Loucy (cell line): ENCODE results near the gene SUMO2.

Experiments
- CTCF ChIP-seq: fragments of 200-600 bp; sonication (generic); conservative IDR thresholded peaks from 2 replicates; pipeline ENCODE4 v1.5.1; 2014; ENCODE audit warnings: mild to moderate bottlenecking, antibody characterized with exemption, low read length
- EZH2phosphoT487 ChIP-seq: fragments of 200-600 bp; IDR thresholded peaks from 2 replicates; pipeline ENCODE4 v1.6.1; 2018; ENCODE audit warnings: antibody characterized with exemption, mild to moderate bottlenecking, moderate library complexity, borderline replicate concordance

- no peak for TF ChIP-seq CTCF
- TF ChIP-seq EZH2phosphoT487: no peak
Measured at GRCh38 chr17:75181110-75181509, 1.6 kb downstream of the SUMO2 start.
